ENCODE data around the gene ZNF280A. TPM values are rescaled to one million over a fixed set of nuclear protein-coding genes. Genes with fewer than 3 reads are reported as not detected.
"Not testable (repeated sequence)": the region's sequence is repeated elsewhere in the genome, so short reads cannot be mapped to it uniquely, and the experiment has no call there.

The ZNF280A gene
- total and polyA plus RNA-seq, 7 donors: not detected

- Histone ChIP-seq H3K36me3 (ENCODE audit: insufficient read depth in 1 of 2, low read depth in 1 of 2) (no peaks in the 10 kb centered on the region), H3K27me3 (ENCODE audit: insufficient read depth in 3 of 3, low read length in 2 of 3) (peaks cover 0 to 19% (median 14%) of the 10 kb centered on the region in 3 donors), H3K9me3 (peaks cover 3% of the 10 kb centered on the region), H3K4me1 (no peaks in the 10 kb centered on the region), H3K27ac (no peak within 1 kb of the TSS), H3K4me3 (peak within 1 kb of the TSS; percentile 58)
- TF ChIP-seq CTCF (IDR thresholded peaks at IDR 0.05): no peak
- WGBS, 3 donors: 1 to 3% (median 2%) methylated on average over 67 to 72 of the region's 72 CpGs
- DNase-seq (peak; percentile 49 to 73), ATAC-seq (peak; percentile 48 to 82 (median 80))
- intact Hi-C loops (cut with DNase I): no loop called here
These were observed 11.5 kb downstream of the ZNF280A start, which contains the start of gene ZNF280B for GRCh38 chr22:22508274-22509176. Gene ZNF280B (minus strand): TSS chr22:22508742. CDS start chr22:22489398, 19,344 bp downstream.

- peaks cover 0 to 17% (median 14%) of the 10 kb centered on the region in 3 donors for H3K27me3 ChIP-seq (ENCODE audit: insufficient read depth in 3 of 3, low read length in 2 of 3)
- H3K36me3 ChIP-seq (ENCODE audit: insufficient read depth in 1 of 2, low read depth in 1 of 2): no peaks in the 10 kb centered on the region
- peak overlapping the region; percentile 58 for H3K4me3 ChIP-seq
- no peak overlapping the region for H3K27ac ChIP-seq
- H3K9me3 ChIP-seq: peaks cover 3% of the 10 kb centered on the region
- intact Hi-C loops (cut with DNase I): no loop called here
- ATAC-seq (no peak), DNase-seq (no peak)
- TF ChIP-seq CTCF (IDR thresholded peaks at IDR 0.05): no peak
- WGBS, 3 donors: 43 to 47% (median 43%) methylated on average over 13 of the region's 13 CpGs
- H3K4me1 ChIP-seq: no peaks in the 10 kb centered on the region
These were observed 12.3 kb downstream of the ZNF280A start for GRCh38 chr22:22507743-22508273.

- DNase-seq (no peak), ATAC-seq (no peak)
- TF ChIP-seq CTCF (IDR thresholded peaks at IDR 0.05): no peak
- Histone ChIP-seq H3K27ac (no peak overlapping the region), H3K27me3 (ENCODE audit: insufficient read depth in 3 of 3, low read length in 2 of 3) (peaks cover 0 to 14% (median 10%) of the 10 kb centered on the region in 3 donors), H3K9me3 (peaks cover 3% of the 10 kb centered on the region), H3K36me3 (ENCODE audit: insufficient read depth in 1 of 2, low read depth in 1 of 2) (no peaks in the 10 kb centered on the region), H3K4me1 (no peaks in the 10 kb centered on the region), H3K4me3 (no peak overlapping the region)
- intact Hi-C loops (cut with DNase I): no loop called here
- WGBS, 3 donors: 95 to 96% (median 96%) methylated on average over 1 of the region's 1 CpG
These were observed 13.3 kb downstream of the ZNF280A start for GRCh38 chr22:22506736-22507135.

- TF ChIP-seq CTCF (IDR thresholded peaks at IDR 0.05): no peak
- no peaks in the 10 kb centered on the region for H3K36me3 ChIP-seq (ENCODE audit: insufficient read depth in 1 of 2, low read depth in 1 of 2)
- intact Hi-C loops (cut with DNase I): no loop called here
- H3K27ac ChIP-seq: no peak overlapping the region
- no peaks in the 10 kb centered on the region for H3K9me3 ChIP-seq
- no peak for ATAC-seq
- H3K27me3 ChIP-seq (ENCODE audit: insufficient read depth in 3 of 3, low read length in 2 of 3): peaks cover 0 to 2% (median 0%) of the 10 kb centered on the region in 3 donors
- H3K4me1 ChIP-seq: no peaks in the 10 kb centered on the region
- no peak for DNase-seq
- H3K4me3 ChIP-seq: no peak overlapping the region
- 79 to 90% (median 86%) methylated on average over 2 of the region's 2 CpGs for WGBS, 3 donors
These were observed 21.8 kb downstream of the ZNF280A start for GRCh38 chr22:22498267-22498666.

GRCh38 chr22:22491589-22491988, 28.5 kb downstream of the ZNF280A start:
- 90 to 95% (median 91%) methylated on average over 3 of the region's 3 CpGs for WGBS, 3 donors
- intact Hi-C loops (cut with DNase I); H3K27ac ChIP-seq; H3K36me3 ChIP-seq (ENCODE audit: insufficient read depth in 1 of 2, low read depth in 1 of 2); H3K9me3 ChIP-seq; DNase-seq; H3K27me3 ChIP-seq (ENCODE audit: insufficient read depth in 3 of 3, low read length in 2 of 3); H3K4me3 ChIP-seq; ATAC-seq; H3K4me1 ChIP-seq: not testable (repeated sequence)

Measured in psoas muscle (tissue), 8 donors.